ENCODE data around the gene HNRNPK.

The HNRNPK gene

DNA sequence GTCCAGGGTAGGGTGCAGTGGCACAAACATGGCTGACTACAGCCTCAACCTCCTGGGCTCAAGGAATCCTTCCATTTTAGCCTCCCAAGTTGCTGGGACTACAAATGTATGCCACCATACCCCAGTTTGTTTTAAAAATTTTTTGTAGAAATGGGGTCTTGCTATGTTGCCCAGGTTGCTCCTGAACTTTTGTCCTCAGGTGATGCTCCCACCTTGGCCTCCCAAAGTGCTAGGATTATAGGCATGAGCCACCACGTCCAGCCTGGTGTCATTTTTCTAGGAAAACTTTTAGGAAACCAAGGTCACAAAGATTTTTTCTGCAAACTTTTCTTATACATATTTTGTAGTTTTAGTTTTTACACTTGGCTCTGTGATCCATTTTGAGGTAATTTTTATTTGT, 11.3 kb upstream of the HNRNPK start:
- H3K23ac ChIP-seq (ENCODE audit: low read length in 2 of 2): no peak overlapping the region
- H4K8ac ChIP-seq (ENCODE audit: low read length): no peak overlapping the region
- H3K4me2 ChIP-seq (ENCODE audit: low read length, poor library complexity, severe bottlenecking): no peak overlapping the region
- H2BK15ac ChIP-seq (ENCODE audit: low read depth, poor library complexity, severe bottlenecking): no peak overlapping the region
- peaks cover 0 to 4% of the 10 kb centered on the region in 2 experiments for H3K36me3 ChIP-seq (ENCODE audit: control insufficient read depth in 1 of 2, insufficient read depth in 2 of 2, low read depth in 1 of 2, low read length in 2 of 2)
- H2AK5ac ChIP-seq (ENCODE audit: low read length, severe bottlenecking): no peak overlapping the region
- H3K27me3 ChIP-seq (ENCODE audit: control insufficient read depth in 1 of 2, insufficient read depth in 1 of 2, low read length in 2 of 2): no peaks in the 10 kb centered on the region
- no peak overlapping the region for H3K4ac ChIP-seq (ENCODE audit: low read depth in 1 of 2, low read length in 2 of 2)
- H2AFZ ChIP-seq (ENCODE audit: low read depth, low read length): no peak overlapping the region
- H3K4me3 ChIP-seq (ENCODE audit: insufficient read depth in 1 of 2, low read depth in 1 of 2, low read length in 2 of 2): no peak overlapping the region
- H3K79me1 ChIP-seq (replicated peaks; ENCODE audit: low read length, poor library complexity, severe bottlenecking): peaks cover 17% of the 10 kb centered on the region
- no peak overlapping the region for H4K91ac ChIP-seq (ENCODE audit: low read length)
- no peak overlapping the region for H2BK5ac ChIP-seq (ENCODE audit: low read depth, low read length, poor library complexity, severe bottlenecking)
- no peak overlapping the region for H3K18ac ChIP-seq (ENCODE audit: low read depth in 1 of 2, low read length in 2 of 2)
- WGBS: no CpG with 5 or more reads among the region's 1 CpG
- H2BK12ac ChIP-seq (ENCODE audit: low read length in 2 of 2): no peak overlapping the region
- no peak overlapping the region for H3K14ac ChIP-seq (ENCODE audit: low read length in 2 of 2)
- H3K9me3 ChIP-seq (ENCODE audit: control insufficient read depth, low read length): no peaks in the 10 kb centered on the region
- no peak overlapping the region for H3K9ac ChIP-seq (ENCODE audit: low read length)
- H3K4me1 ChIP-seq (ENCODE audit: control insufficient read depth, insufficient read depth, low read depth, low read length): peaks cover 7% of the 10 kb centered on the region
- no peak for DNase-seq
- no peak overlapping the region for H2BK120ac ChIP-seq (ENCODE audit: low read depth, low read length)
- no peak overlapping the region for H3K27ac ChIP-seq (ENCODE audit: low read length, poor library complexity, severe bottlenecking)

DNA sequence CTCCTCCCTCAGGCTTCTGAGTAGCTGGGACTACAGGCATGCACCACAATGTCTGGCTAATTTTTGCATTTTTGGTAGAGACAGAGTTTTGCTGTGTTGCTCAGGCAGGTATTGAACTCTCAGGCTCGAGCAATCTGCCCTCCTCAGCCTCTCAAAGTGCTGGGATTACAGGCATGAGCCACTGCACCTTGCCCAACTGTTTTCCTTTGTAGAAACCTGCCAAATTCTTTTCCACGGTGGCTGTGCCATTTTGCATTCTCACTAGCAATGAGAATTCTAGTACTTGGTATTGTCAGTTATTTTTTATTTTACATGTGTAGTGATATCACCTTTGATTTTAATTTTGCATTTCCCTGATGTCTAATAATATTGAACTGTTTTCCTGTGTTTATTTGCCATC, 8.4 kb upstream of the HNRNPK start:
- H3K79me1 ChIP-seq (replicated peaks; ENCODE audit: low read length, poor library complexity, severe bottlenecking): peaks cover 9% of the 10 kb centered on the region
- H3K23ac ChIP-seq (ENCODE audit: low read length in 2 of 2): no peak overlapping the region
- H3K18ac ChIP-seq (ENCODE audit: low read depth in 1 of 2, low read length in 2 of 2): no peak overlapping the region
- WGBS: 100% methylated on average over 1 of the region's 2 CpGs
- no peak overlapping the region for H2BK12ac ChIP-seq (ENCODE audit: low read length in 2 of 2)
- no peak overlapping the region for H2AK5ac ChIP-seq (ENCODE audit: low read length, severe bottlenecking)
- no peaks in the 10 kb centered on the region for H3K9me3 ChIP-seq (ENCODE audit: control insufficient read depth, low read length)
- H2AFZ ChIP-seq (ENCODE audit: low read depth, low read length): no peak overlapping the region
- H3K27ac ChIP-seq (ENCODE audit: low read length, poor library complexity, severe bottlenecking): no peak overlapping the region
- H2BK15ac ChIP-seq (ENCODE audit: low read depth, poor library complexity, severe bottlenecking): no peak overlapping the region
- H3K4me3 ChIP-seq (ENCODE audit: insufficient read depth in 1 of 2, low read depth in 1 of 2, low read length in 2 of 2): no peak overlapping the region
- no peak overlapping the region for H2BK5ac ChIP-seq (ENCODE audit: low read depth, low read length, poor library complexity, severe bottlenecking)
- no peak for DNase-seq
- no peaks in the 10 kb centered on the region for H3K27me3 ChIP-seq (ENCODE audit: control insufficient read depth in 1 of 2, insufficient read depth in 1 of 2, low read length in 2 of 2)
- H2BK120ac ChIP-seq (ENCODE audit: low read depth, low read length): no peak overlapping the region
- no peak overlapping the region for H4K8ac ChIP-seq (ENCODE audit: low read length)
- no peak overlapping the region for H3K9ac ChIP-seq (ENCODE audit: low read length)
- H4K91ac ChIP-seq (ENCODE audit: low read length): no peak overlapping the region
- H3K14ac ChIP-seq (ENCODE audit: low read length in 2 of 2): no peak overlapping the region
- H3K36me3 ChIP-seq (ENCODE audit: control insufficient read depth in 1 of 2, insufficient read depth in 2 of 2, low read depth in 1 of 2, low read length in 2 of 2): peaks cover 0 to 4% of the 10 kb centered on the region in 2 experiments
- no peak overlapping the region for H3K4ac ChIP-seq (ENCODE audit: low read depth in 1 of 2, low read length in 2 of 2)
- H3K4me1 ChIP-seq (ENCODE audit: control insufficient read depth, insufficient read depth, low read depth, low read length): peaks cover 7% of the 10 kb centered on the region
- no peak overlapping the region for H3K4me2 ChIP-seq (ENCODE audit: low read length, poor library complexity, severe bottlenecking)

DNA sequence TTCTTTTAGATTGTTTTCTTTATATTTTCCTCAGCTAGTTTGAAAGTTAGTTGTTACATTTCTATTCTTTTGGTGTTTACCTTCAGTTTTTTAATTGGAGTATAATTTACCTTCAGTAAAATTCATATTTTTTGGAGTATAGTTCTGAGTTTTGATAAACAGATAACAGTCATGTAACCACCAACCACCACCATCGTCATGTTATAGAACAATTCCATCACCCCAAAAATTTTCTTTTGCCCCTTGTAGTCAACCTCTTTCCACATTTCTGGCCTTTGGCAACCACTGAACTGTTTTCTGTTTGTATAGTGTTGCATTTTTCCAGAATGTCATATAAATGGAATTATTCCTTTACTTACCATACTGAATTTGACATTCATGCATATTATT, 7.4 kb upstream of the HNRNPK start:
- Histone ChIP-seq H3K4me3 (ENCODE audit: insufficient read depth in 1 of 2, low read depth in 1 of 2, low read length in 2 of 2) (no peak overlapping the region), H4K91ac (ENCODE audit: low read length) (no peak overlapping the region), H2BK5ac (ENCODE audit: low read depth, low read length, poor library complexity, severe bottlenecking) (no peak overlapping the region), H3K27me3 (ENCODE audit: control insufficient read depth in 1 of 2, insufficient read depth in 1 of 2, low read length in 2 of 2) (no peaks in the 10 kb centered on the region), H3K23ac (ENCODE audit: low read length in 2 of 2) (no peak overlapping the region), H3K18ac (ENCODE audit: low read depth in 1 of 2, low read length in 2 of 2) (no peak overlapping the region), H2AFZ (ENCODE audit: low read depth, low read length) (no peak overlapping the region), H3K9ac (ENCODE audit: low read length) (no peak overlapping the region), H3K27ac (ENCODE audit: low read length, poor library complexity, severe bottlenecking) (no peak overlapping the region), H3K36me3 (ENCODE audit: control insufficient read depth in 1 of 2, insufficient read depth in 2 of 2, low read depth in 1 of 2, low read length in 2 of 2) (peaks cover 0 to 4% of the 10 kb centered on the region in 2 experiments), H3K4me1 (ENCODE audit: control insufficient read depth, insufficient read depth, low read depth, low read length) (peaks cover 7% of the 10 kb centered on the region), H3K9me3 (ENCODE audit: control insufficient read depth, low read length) (no peaks in the 10 kb centered on the region), H3K4ac (ENCODE audit: low read depth in 1 of 2, low read length in 2 of 2) (no peak overlapping the region), H2AK5ac (ENCODE audit: low read length, severe bottlenecking) (no peak overlapping the region), H3K14ac (ENCODE audit: low read length in 2 of 2) (no peak overlapping the region), H3K4me2 (ENCODE audit: low read length, poor library complexity, severe bottlenecking) (no peak overlapping the region), H2BK120ac (ENCODE audit: low read depth, low read length) (no peak overlapping the region), H2BK15ac (ENCODE audit: low read depth, poor library complexity, severe bottlenecking) (no peak overlapping the region), H4K8ac (ENCODE audit: low read length) (no peak overlapping the region), H3K79me1 (replicated peaks; ENCODE audit: low read length, poor library complexity, severe bottlenecking) (peaks cover 9% of the 10 kb centered on the region), H2BK12ac (ENCODE audit: low read length in 2 of 2) (no peak overlapping the region)
- WGBS: 100% methylated on average over 1 of the region's 1 CpG
- DNase-seq: no peak

DNA sequence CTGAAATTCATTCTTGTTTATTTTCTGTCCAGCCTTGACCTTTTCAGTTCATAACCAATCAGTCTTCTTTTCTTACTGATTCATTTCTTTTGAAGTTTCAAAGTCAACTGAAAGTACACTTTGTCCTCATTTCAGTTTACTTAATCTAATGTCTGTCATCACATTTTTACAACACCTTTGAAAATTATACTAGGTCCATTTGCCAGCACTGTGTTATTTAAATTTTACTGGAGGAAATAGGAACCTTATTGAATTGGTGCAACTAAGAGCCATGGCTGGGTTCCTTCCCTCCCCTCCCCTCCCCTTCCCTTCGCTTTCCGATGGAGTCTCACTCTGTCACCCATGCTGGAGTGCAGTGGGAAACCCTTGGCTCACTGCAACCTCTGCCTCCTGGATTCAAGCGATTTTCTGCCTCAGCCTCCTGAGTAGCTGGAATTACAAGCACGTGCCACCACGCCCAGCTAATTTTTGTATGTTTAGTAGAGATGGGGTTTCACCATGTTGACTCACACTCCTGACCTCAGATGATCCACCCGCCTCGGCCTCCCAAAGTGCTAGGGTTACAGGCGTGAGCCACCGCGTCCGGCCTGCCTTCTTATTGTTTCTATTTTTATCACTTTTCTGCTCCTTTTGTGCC, 6.9 kb upstream of the HNRNPK start:
- WGBS: 84% methylated on average over 7 of the region's 11 CpGs
- Histone ChIP-seq H3K4me2 (ENCODE audit: low read length, poor library complexity, severe bottlenecking) (no peak overlapping the region), H4K91ac (ENCODE audit: low read length) (no peak overlapping the region), H3K79me1 (replicated peaks; ENCODE audit: low read length, poor library complexity, severe bottlenecking) (peaks cover 9% of the 10 kb centered on the region), H4K8ac (ENCODE audit: low read length) (no peak overlapping the region), H3K14ac (ENCODE audit: low read length in 2 of 2) (no peak overlapping the region), H2BK5ac (ENCODE audit: low read depth, low read length, poor library complexity, severe bottlenecking) (no peak overlapping the region), H2BK120ac (ENCODE audit: low read depth, low read length) (no peak overlapping the region), H3K27me3 (ENCODE audit: control insufficient read depth in 1 of 2, insufficient read depth in 1 of 2, low read length in 2 of 2) (no peaks in the 10 kb centered on the region), H3K36me3 (ENCODE audit: control insufficient read depth in 1 of 2, insufficient read depth in 2 of 2, low read depth in 1 of 2, low read length in 2 of 2) (peaks cover 0 to 4% of the 10 kb centered on the region in 2 experiments), H3K9ac (ENCODE audit: low read length) (no peak overlapping the region), H3K4me3 (ENCODE audit: insufficient read depth in 1 of 2, low read depth in 1 of 2, low read length in 2 of 2) (no peak overlapping the region), H2AFZ (ENCODE audit: low read depth, low read length) (no peak overlapping the region), H3K4me1 (ENCODE audit: control insufficient read depth, insufficient read depth, low read depth, low read length) (peaks cover 7% of the 10 kb centered on the region), H3K9me3 (ENCODE audit: control insufficient read depth, low read length) (no peaks in the 10 kb centered on the region), H3K4ac (ENCODE audit: low read depth in 1 of 2, low read length in 2 of 2) (no peak overlapping the region), H3K23ac (ENCODE audit: low read length in 2 of 2) (no peak overlapping the region), H2BK12ac (ENCODE audit: low read length in 2 of 2) (no peak overlapping the region), H2AK5ac (ENCODE audit: low read length, severe bottlenecking) (no peak overlapping the region), H3K18ac (ENCODE audit: low read depth in 1 of 2, low read length in 2 of 2) (no peak overlapping the region), H2BK15ac (ENCODE audit: low read depth, poor library complexity, severe bottlenecking) (no peak overlapping the region), H3K27ac (ENCODE audit: low read length, poor library complexity, severe bottlenecking) (no peak overlapping the region)
- DNase-seq: no peak
